GM10847 (cell line): ENCODE measurements around the gene LARP1.

Experiments used
- POLR2A ChIP-seq: IDR thresholded peaks from 2 replicates; pipeline ENCODE4 v1.6.1; 2011; ENCODE audit not compliant: insufficient read length; ENCODE audit errors: extremely low read depth

The LARP1 gene

GRCh38 chr5:154727361-154727760 lies 27.8 kb upstream of the LARP1 start:
- TF ChIP-seq POLR2A = no peak

GRCh38 chr5:154728939-154729588 lies 26.1 kb upstream of the LARP1 start:
- TF ChIP-seq POLR2A = no peak

- no peak for TF ChIP-seq POLR2A
Measured at GRCh38 chr5:154729613-154730012, 25.6 kb upstream of the LARP1 start.

- no peak for TF ChIP-seq POLR2A
Measured at GRCh38 chr5:154732212-154732611, 23.0 kb upstream of the LARP1 start.

GRCh38 chr5:154734370-154735248 lies 20.6 kb upstream of the LARP1 start:
- no peak for TF ChIP-seq POLR2A

- TF ChIP-seq POLR2A = no peak
Measured at GRCh38 chr5:154737667-154738320, 17.4 kb upstream of the LARP1 start.

- no peak for TF ChIP-seq POLR2A
Measured at GRCh38 chr5:154740483-154740882, 14.7 kb upstream of the LARP1 start.

GRCh38 chr5:154740957-154741356 lies 14.2 kb upstream of the LARP1 start:
- TF ChIP-seq POLR2A = no peak

GRCh38 chr5:154741415-154741814 lies 13.8 kb upstream of the LARP1 start:
- TF ChIP-seq POLR2A = no peak

GRCh38 chr5:154743812-154744211 lies 11.4 kb upstream of the LARP1 start:
- TF ChIP-seq POLR2A = no peak

GRCh38 chr5:154745349-154745748 lies 9.8 kb upstream of the LARP1 start:
- no peak for TF ChIP-seq POLR2A

GRCh38 chr5:154749491-154749890 lies 5.7 kb upstream of the LARP1 start:
- no peak for TF ChIP-seq POLR2A

- no peak for TF ChIP-seq POLR2A
Measured at GRCh38 chr5:154751854-154752253, 3.3 kb upstream of the LARP1 start.

- TF ChIP-seq POLR2A = no peak
Measured at GRCh38 chr5:154753792-154754191, 1.4 kb upstream of the LARP1 start.

GRCh38 chr5:154754460-154755360 lies 467 bp upstream of the LARP1 start:
- TF ChIP-seq POLR2A = peak; percentile 41
